ENCODE data around the gene KIF20B.

- TF ChIP-seq CTCF (IDR thresholded peaks at IDR 0.05) (no peak), POLR2A (IDR thresholded peaks at IDR 0.05) (no peak)
These were observed 4.1 kb downstream of the KIF20B start for GRCh38 chr10:89705466-89705865.

All from adrenal gland (tissue), 5 donors.